ENCODE measurements around the gene ITK. TPM values are rescaled to one million over a fixed set of nuclear protein-coding genes. Genes with fewer than 3 reads are reported as not detected.

The ITK gene
- total RNA-seq = 1 to 10 TPM; 3.3 to 4.4 (median 3.4) TPM

GRCh38 chr5:157180374-157181264 is at the start of gene ITK:
ITK (plus strand) TSS chr5:157180840; CDS start chr5:157180978, 138 bp downstream.
- H3K4me1 ChIP-seq = no peaks in the 10 kb centered on the region
- peak within 1 kb of the TSS in 1 of 3 donors; percentile 18 for H3K4me3 ChIP-seq
- H3K9me3 ChIP-seq = no peaks in the 10 kb centered on the region
- H3K27ac ChIP-seq = no peak within 1 kb of the TSS
- H3K36me3 ChIP-seq = no peaks in the 10 kb centered on the region
- no peak for TF ChIP-seq POLR2A (IDR thresholded peaks at IDR 0.05)
- TF ChIP-seq POLR2AphosphoS5 (IDR thresholded peaks at IDR 0.05) = no peak
- no peak for TF ChIP-seq CTCF (IDR thresholded peaks at IDR 0.05)
- no peak for DNase-seq (ENCODE audit: low spot score in 2 of 2)
- H3K27me3 ChIP-seq = peaks cover 0 to 4% of the 10 kb centered on the region in 2 donors
- intact Hi-C loops (cut with DNase I; ENCODE audit: low total_unique reads) = no loop called here

DNA sequence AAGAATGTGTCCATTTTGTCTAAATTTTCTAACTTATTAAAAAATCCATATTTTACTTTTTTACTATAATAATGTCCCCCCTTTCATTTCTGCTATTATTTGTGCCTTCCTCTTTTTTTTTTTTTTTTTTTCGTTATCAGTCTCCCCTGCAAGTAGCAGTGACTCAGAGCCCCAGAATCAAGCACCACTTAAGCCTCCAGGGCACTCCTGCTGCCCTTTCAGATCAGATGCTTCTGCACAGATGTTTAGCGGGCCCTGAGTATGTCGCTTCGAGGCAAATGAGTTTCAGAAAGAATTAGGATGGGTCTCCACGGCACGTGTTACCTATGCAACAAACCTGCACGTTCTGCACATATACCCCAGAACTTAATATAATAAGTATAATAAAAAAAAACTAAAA is 49.7 kb upstream of the ITK start:
- Histone ChIP-seq H3K4me1 (no peaks in the 10 kb centered on the region), H3K27ac (no peak overlapping the region), H3K27me3 (no peaks in the 10 kb centered on the region), H3K36me3 (no peaks in the 10 kb centered on the region), H3K4me3 (no peak overlapping the region), H3K9me3 (no peaks in the 10 kb centered on the region)
- no peak for TF ChIP-seq POLR2A (IDR thresholded peaks at IDR 0.05)
- TF ChIP-seq POLR2AphosphoS5 (IDR thresholded peaks at IDR 0.05) = no peak
- TF ChIP-seq CTCF (IDR thresholded peaks at IDR 0.05) = no peak
- intact Hi-C loops (cut with DNase I; ENCODE audit: low total_unique reads) = no loop called here
- DNase-seq (ENCODE audit: low spot score in 2 of 2) = no peak

- no peak overlapping the region for H3K27ac ChIP-seq
- no peaks in the 10 kb centered on the region for H3K27me3 ChIP-seq
- H3K4me1 ChIP-seq = no peaks in the 10 kb centered on the region
- no peak for DNase-seq (ENCODE audit: low spot score in 2 of 2)
- H3K36me3 ChIP-seq = no peaks in the 10 kb centered on the region
- no peaks in the 10 kb centered on the region for H3K9me3 ChIP-seq
- intact Hi-C loops (cut with DNase I; ENCODE audit: low total_unique reads) = no loop called here
- no peak for TF ChIP-seq CTCF (IDR thresholded peaks at IDR 0.05)
- no peak for TF ChIP-seq POLR2A (IDR thresholded peaks at IDR 0.05)
- TF ChIP-seq POLR2AphosphoS5 (IDR thresholded peaks at IDR 0.05) = no peak
- H3K4me3 ChIP-seq = no peak overlapping the region
Measured at GRCh38 chr5:157132281-157132612, 48.4 kb upstream of the ITK start.

- TF ChIP-seq CTCF (IDR thresholded peaks at IDR 0.05) (no peak), POLR2A (IDR thresholded peaks at IDR 0.05) (no peak), POLR2AphosphoS5 (IDR thresholded peaks at IDR 0.05) (no peak)
- no peak overlapping the region for H3K4me3 ChIP-seq
- intact Hi-C loops (cut with DNase I; ENCODE audit: low total_unique reads) = no loop called here
- H3K27me3 ChIP-seq = no peaks in the 10 kb centered on the region
- H3K9me3 ChIP-seq = no peaks in the 10 kb centered on the region
- H3K36me3 ChIP-seq = no peaks in the 10 kb centered on the region
- H3K27ac ChIP-seq = no peak overlapping the region
- DNase-seq (ENCODE audit: low spot score in 2 of 2) = no peak
- no peaks in the 10 kb centered on the region for H3K4me1 ChIP-seq
Measured at GRCh38 chr5:157137691-157138090, 42.9 kb upstream of the ITK start.

GRCh38 chr5:157142317-157143126 is 38.1 kb upstream of the ITK start, which contains the start of gene MED7:
MED7 (minus strand) TSS chr5:157142865; CDS start chr5:157139431, 3,434 bp downstream.
- peak within 1 kb of the TSS; percentile 81 to 97 (median 96) for H3K4me3 ChIP-seq
- no peaks in the 10 kb centered on the region for H3K4me1 ChIP-seq
- H3K27me3 ChIP-seq = no peaks in the 10 kb centered on the region
- peak within 1 kb of the TSS; percentile 89 to 93 for H3K27ac ChIP-seq
- TF ChIP-seq POLR2A (IDR thresholded peaks at IDR 0.05) = peak; percentile 42
- peak; percentile 61 to 87 (median 67) for TF ChIP-seq POLR2AphosphoS5 (IDR thresholded peaks at IDR 0.05)
- no peak for TF ChIP-seq CTCF (IDR thresholded peaks at IDR 0.05)
- intact Hi-C loops (cut with DNase I; ENCODE audit: low total_unique reads) = no loop called here
- peak; percentile 87 to 95 for DNase-seq (ENCODE audit: low spot score in 2 of 2)
- no peaks in the 10 kb centered on the region for H3K36me3 ChIP-seq
- no peaks in the 10 kb centered on the region for H3K9me3 ChIP-seq

Measured in breast epithelium (tissue), 4 donors.